Activated T-cell treated with anti-CD3 and anti-CD28 coated beads, Interleukin-2, amount 50 U/mL, for 4 hours (primary cell): ENCODE data around the gene FAS. TPM values are rescaled to one million over a fixed set of nuclear protein-coding genes. Genes with fewer than 3 reads are reported as not detected.

ENCODE experiments used
- ATAC-seq, 2 donors: fragments of 200-7000 bp; cut with Tn5 transposase; one replicate each; pipeline ENCODE4 v1.10.0; 2021
- DNase-seq: peaks from one replicate; pipeline ENCODE4 v3.0.0-alpha.2; 2020
- H3K27me3 Mint-ChIP-seq: one replicate; pipeline ENCODE4 v1.8.0; 2021; ENCODE audit warnings: low read depth, mixed read lengths
- H3K36me3 Mint-ChIP-seq: one replicate; pipeline ENCODE4 v1.8.0; 2022; ENCODE audit warnings: mixed read lengths; ENCODE audit not compliant: insufficient read depth
- H3K4me1 Mint-ChIP-seq: one replicate; pipeline ENCODE4 v1.8.0; 2021; ENCODE audit warnings: low read depth, mixed read lengths
- H3K4me3 Mint-ChIP-seq: one replicate; pipeline ENCODE4 v1.8.0; 2021; ENCODE audit warnings: mild to moderate bottlenecking, moderate library complexity, mixed read lengths
- H3K9me3 Mint-ChIP-seq: one replicate; pipeline ENCODE4 v1.8.0; 2021; ENCODE audit warnings: mixed read lengths
- total RNA-seq, 3 donors: library from RNA; stranded (reverse); gene quantifications; one replicate each; pipeline ENCODE4 v1.2.1, GENCODE V29; 2021

Gene FAS
- 10 to 100 TPM; 23.0 to 31.9 (median 30.1) TPM for total RNA-seq

DNA sequence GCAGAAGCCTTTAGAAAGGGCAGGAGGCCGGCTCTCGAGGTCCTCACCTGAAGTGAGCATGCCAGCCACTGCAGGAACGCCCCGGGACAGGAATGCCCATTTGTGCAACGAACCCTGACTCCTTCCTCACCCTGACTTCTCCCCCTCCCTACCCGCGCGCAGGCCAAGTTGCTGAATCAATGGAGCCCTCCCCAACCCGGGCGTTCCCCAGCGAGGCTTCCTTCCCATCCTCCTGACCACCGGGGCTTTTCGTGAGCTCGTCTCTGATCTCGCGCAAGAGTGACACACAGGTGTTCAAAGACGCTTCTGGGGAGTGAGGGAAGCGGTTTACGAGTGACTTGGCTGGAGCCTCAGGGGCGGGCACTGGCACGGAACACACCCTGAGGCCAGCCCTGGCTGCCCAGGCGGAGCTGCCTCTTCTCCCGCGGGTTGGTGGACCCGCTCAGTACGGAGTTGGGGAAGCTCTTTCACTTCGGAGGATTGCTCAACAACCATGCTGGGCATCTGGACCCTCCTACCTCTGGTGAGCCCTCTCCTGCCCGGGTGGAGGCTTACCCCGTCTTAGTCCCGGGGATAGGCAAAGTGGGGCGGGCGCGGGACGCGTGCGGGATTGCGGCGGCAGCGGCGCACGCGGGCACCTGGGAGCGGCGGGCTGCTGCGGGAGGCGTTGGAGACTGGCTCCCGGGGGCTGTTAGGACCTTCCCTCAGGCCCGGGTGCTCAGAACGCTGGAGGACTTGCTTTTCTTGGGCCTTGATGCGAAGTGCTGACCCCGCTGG lies at the start of gene FAS:
FAS (plus strand) TSS at position 415 of the 777 bp plus-strand sequence; CDS start at position 494, 79 bp downstream.
- peak; percentile 80 to 81 for ATAC-seq
- Mint-ChIP-seq H3K4me3 (peak within 1 kb of the TSS; percentile 98), H3K36me3 (no peaks in the 10 kb centered on the region), H3K27me3 (no peaks in the 10 kb centered on the region), H3K4me1 (peaks cover 62% of the 10 kb centered on the region), H3K9me3 (peaks cover 8% of the 10 kb centered on the region)
- peak; percentile 80 for DNase-seq

DNA sequence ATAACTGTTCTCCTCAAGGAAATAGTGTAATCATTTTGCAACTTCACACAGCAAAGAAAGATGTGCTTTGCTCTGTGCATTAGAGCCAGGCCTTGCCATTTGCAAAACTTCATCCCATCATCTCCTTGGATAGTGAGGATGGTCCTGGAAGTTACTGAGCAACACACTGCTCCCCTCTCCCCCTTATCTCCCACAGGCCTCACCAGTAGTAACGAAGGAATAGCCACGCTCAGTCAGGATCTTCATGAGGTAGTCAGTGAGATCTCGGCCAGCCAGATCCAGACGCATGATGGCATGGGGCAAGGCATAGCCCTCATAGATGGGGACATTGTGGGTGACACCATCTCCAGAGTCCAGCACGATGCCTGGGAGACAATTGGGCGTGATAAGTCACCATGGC lies 49.6 kb upstream of the FAS start:
- Mint-ChIP-seq H3K4me1 (peaks cover 9% of the 10 kb centered on the region), H3K9me3 (no peaks in the 10 kb centered on the region), H3K27me3 (no peaks in the 10 kb centered on the region), H3K36me3 (peaks cover 13% of the 10 kb centered on the region), H3K4me3 (no peak overlapping the region)
- DNase-seq (no peak), ATAC-seq (no peak)

DNA sequence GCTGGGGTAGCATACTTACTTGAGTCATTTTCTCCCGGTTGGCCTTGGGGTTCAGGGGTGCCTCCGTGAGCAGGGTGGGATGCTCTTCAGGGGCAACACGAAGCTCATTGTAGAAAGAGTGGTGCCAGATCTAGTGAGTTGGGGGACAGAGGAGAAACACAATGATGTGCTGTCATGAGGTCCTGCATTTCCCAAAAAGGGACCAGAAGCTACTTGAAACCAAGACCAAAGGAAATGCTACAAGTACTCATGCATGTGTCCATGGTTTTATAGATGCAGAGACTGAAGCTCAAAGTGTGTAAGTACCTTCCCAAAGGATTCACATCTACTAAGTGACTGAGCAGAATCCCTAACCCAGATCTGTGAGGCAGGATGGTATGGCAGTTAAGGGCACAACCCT lies 46.8 kb upstream of the FAS start:
- no peak for ATAC-seq
- no peaks in the 10 kb centered on the region for H3K9me3 Mint-ChIP-seq
- H3K36me3 Mint-ChIP-seq = peaks cover 4% of the 10 kb centered on the region

DNA sequence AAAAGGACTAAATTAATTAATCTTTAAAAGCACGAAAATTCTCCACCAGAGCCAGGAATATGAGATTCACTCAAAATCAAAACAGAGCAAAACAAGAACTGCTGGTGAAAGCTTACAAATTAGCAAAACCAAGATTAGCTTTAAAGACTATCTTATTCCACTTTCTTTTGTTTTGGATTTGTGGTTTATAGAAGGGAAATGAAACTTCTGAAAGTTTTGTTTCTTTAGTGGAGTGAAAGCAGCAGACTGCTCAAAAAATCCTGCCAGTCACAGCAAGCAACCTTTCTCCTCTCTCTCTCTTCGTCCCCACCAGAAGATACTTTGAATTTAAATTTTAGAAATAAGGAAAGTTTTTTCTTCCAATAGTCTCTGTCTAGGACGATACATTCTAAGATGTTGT lies 45.8 kb upstream of the FAS start:
- peaks cover 4% of the 10 kb centered on the region for H3K36me3 Mint-ChIP-seq
- no peaks in the 10 kb centered on the region for H3K27me3 Mint-ChIP-seq
- H3K4me3 Mint-ChIP-seq = no peak overlapping the region
- peaks cover 6% of the 10 kb centered on the region for H3K4me1 Mint-ChIP-seq
- DNase-seq (no peak), ATAC-seq (no peak)
- H3K9me3 Mint-ChIP-seq = no peaks in the 10 kb centered on the region

More for the DNA sequence above, 46.8 kb upstream of the FAS start:
- no peaks in the 10 kb centered on the region for H3K27me3 Mint-ChIP-seq
- no peak overlapping the region for H3K4me3 Mint-ChIP-seq
- peaks cover 6% of the 10 kb centered on the region for H3K4me1 Mint-ChIP-seq
- DNase-seq = no peak

DNA sequence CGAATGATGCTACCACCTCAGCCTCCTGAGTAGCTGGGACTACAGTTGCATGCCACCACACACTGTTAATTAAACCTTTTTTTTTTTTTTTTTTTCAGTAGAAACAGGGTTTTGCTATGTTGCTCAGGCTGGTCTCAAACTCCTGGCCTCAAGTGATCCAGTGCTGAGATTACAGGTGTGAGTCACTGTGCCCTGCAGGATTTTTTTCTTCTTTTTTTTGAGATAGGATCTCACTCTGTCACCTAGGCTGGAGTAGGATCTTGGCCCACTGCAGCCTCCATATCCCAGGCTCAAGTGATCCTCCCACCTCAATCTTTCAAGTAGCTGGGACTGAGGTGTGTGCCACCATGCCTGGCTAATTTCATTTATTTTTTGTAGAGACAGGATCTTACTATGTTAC lies 44.4 kb upstream of the FAS start:
- peaks cover 6% of the 10 kb centered on the region for H3K4me1 Mint-ChIP-seq
- H3K4me3 Mint-ChIP-seq = no peak overlapping the region
- H3K36me3 Mint-ChIP-seq = peaks cover 6% of the 10 kb centered on the region
- no peaks in the 10 kb centered on the region for H3K9me3 Mint-ChIP-seq
- H3K27me3 Mint-ChIP-seq = no peaks in the 10 kb centered on the region
- DNase-seq = no peak
- no peak for ATAC-seq

DNA sequence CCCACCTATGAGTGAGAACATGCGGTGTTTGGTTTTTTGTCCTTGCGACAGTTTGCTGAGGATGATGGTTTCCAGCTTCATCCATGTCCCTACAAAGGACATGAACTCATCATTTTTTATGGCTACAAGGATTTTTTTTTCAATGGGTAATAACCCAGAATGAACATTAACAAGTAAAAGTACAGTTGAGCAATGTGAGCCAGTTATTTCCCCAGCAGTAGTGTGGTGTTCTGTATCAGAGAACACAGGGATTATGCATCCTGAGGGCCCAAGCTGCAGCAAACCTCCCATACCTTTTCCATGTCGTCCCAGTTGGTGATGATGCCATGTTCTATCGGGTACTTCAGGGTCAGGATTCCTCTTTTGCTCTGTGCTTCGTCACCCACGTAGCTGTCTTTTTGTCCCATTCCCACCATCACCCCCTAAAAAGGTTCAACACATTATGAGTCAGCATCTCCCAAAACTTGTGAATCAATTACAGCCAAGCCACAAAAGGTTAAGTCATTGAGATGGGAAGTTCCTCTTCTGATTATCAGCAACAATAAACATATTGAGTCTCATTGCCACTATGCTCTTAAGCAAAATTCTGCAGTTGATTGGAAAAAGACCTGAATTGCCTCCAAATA lies 43.5 kb upstream of the FAS start:
- ATAC-seq (no peak), DNase-seq (no peak)
- H3K27me3 Mint-ChIP-seq = no peaks in the 10 kb centered on the region
- H3K9me3 Mint-ChIP-seq = no peaks in the 10 kb centered on the region
- peaks cover 6% of the 10 kb centered on the region for H3K4me1 Mint-ChIP-seq
- no peak overlapping the region for H3K4me3 Mint-ChIP-seq
- H3K36me3 Mint-ChIP-seq = peaks cover 8% of the 10 kb centered on the region

DNA sequence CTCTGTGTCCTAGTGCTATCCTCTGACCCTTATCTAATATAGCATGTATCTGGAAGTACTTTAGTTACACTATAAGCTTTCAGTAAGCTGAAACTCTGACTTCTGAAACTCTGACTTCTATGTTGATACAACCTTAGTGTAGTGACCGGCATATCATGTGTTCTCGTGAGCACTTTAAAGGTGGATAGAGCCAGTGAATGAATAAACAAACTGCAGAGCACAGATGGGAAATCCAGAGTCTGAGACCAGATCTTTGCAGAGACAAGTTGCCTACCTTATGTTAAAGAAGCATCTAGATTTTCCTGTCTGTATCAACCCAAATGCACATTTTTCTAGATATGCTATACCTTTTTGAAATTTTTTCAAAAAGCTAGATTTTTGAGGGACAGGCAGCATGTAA lies 41.5 kb upstream of the FAS start:
- no peaks in the 10 kb centered on the region for H3K9me3 Mint-ChIP-seq
- H3K36me3 Mint-ChIP-seq = peaks cover 7% of the 10 kb centered on the region
- H3K4me1 Mint-ChIP-seq = peaks cover 6% of the 10 kb centered on the region
- no peak overlapping the region for H3K4me3 Mint-ChIP-seq
- no peak for DNase-seq
- H3K27me3 Mint-ChIP-seq = no peaks in the 10 kb centered on the region
- ATAC-seq = no peak

DNA sequence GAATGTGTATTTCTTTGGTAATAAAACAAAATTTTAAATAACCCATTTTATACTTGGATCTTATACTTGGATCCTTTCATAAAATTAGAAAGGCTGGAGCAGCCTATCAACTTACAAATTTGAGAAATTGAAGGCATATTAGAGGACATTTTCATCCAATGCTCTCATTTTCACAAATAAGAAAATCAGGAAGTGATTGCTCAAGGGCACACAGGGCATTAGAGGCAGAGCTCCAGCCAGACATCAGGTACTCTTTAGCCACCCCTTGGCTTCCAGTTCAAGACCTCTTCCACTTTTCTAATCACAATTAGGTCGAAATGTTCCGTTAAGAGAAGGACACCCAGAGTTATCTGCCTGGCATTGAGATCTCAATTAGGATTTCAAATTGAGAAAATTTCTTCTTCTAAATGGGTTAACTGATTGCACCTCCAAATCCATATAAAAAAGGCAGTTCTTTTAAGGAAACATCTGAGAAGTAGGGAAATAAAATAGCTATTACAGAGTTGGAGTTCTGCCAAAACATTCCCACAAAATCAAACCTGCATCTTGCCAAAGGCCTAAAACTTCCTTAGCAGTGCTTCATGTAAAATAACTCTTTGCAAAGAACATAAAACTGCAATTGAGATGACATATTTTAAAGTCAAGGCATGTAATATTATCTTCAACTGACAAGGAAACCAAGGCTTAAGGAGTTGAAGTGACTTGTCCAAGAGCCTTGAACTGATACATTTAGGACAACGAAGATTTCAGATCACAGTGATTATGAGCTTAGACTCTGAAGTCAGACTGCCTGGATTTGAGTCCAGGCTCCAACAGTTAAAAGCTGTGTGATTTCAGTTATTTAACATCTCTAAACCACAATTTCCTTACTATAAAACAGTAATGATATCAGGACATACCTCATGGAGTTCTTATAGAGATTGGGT lies 40.4 kb upstream of the FAS start:
- Mint-ChIP-seq H3K9me3 (no peaks in the 10 kb centered on the region), H3K36me3 (peaks cover 7% of the 10 kb centered on the region), H3K4me3 (no peak overlapping the region), H3K27me3 (no peaks in the 10 kb centered on the region), H3K4me1 (no peaks in the 10 kb centered on the region)
- ATAC-seq = no peak
- DNase-seq = no peak

DNA sequence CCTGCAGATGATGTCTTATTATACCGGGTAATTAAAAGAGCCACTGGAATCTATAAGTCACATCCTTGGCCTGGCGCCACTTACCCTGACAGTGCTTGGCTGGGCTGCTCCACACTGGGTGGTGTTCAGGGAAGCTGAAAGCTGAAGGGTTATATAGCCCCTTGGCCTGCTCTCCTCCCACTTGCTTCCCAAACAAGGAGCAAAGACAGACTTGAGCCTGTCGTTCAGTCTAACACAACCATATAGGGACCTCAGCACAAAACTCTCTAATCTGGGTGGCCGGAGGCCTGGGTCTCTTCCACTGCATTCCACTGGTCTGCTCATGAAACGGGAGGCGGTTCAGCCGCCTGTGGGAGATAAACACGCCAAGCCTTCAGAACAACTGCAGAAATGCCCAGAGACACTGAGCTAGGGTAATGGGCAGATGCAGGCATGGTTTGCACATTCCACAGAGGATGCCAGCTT lies 37.9 kb upstream of the FAS start, which contains the start of gene ACTA2:
ACTA2 (minus strand) TSS at position 127 of the 465 bp plus-strand sequence. CDS start 3,843 bp downstream, outside the sequence.
- Mint-ChIP-seq H3K9me3 (no peaks in the 10 kb centered on the region), H3K27me3 (no peaks in the 10 kb centered on the region), H3K4me3 (no peak within 1 kb of the TSS), H3K4me1 (no peaks in the 10 kb centered on the region), H3K36me3 (peaks cover 7% of the 10 kb centered on the region)
- ATAC-seq (no peak), DNase-seq (no peak)

DNA sequence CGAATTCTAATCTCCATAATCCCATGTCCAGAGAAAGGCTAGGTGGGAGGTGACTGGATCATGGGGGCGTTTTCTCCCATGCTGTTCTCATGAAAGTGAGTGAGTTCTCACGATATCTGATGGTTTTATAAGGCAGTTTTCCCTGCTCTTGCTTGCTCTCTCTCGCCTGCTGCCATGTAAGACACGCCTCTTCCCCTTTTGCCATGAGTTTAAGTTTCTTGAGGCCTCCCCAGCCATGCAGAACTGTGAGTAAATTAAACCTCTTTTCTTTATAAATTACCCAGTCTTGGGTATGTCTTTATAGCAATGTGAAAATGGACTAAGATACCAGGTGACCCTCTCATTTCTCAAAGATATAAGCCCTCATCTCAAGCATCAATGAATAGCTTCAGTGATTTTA lies 36.9 kb upstream of the FAS start:
- no peaks in the 10 kb centered on the region for H3K9me3 Mint-ChIP-seq
- H3K36me3 Mint-ChIP-seq = peaks cover 7% of the 10 kb centered on the region
- DNase-seq (no peak), ATAC-seq (no peak)
- no peaks in the 10 kb centered on the region for H3K4me1 Mint-ChIP-seq
- no peak overlapping the region for H3K4me3 Mint-ChIP-seq
- no peaks in the 10 kb centered on the region for H3K27me3 Mint-ChIP-seq

DNA sequence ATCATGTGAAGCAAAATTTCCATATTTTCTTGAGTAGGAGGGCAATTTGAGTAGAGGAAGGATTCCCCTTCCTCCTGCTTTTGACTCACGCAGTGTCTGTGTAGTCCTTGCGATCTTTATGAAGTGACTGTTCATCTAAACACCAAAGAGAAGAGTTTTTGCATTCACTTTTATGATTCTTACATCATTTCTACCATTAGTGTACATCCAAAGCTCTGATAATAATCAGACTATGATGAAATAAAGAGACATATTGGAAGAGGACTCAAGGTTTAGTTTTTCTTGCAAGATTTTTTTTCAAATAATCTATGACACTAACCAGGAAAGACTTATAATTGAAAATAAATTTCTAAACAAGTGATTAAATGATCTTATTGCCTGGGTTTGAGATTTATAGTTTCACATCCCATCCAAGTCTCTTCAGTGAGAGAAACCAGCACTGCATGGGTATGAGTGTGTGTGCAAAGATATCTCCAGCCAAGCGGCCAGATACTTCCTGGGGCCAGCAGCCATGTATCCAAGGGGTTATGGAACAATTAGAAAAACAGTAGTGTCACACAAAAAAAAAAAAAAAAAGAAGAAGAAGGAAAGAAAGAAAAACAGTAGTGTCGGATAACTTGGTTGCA lies 36.0 kb upstream of the FAS start:
- ATAC-seq = no peak
- Mint-ChIP-seq H3K27me3 (no peaks in the 10 kb centered on the region), H3K4me1 (no peaks in the 10 kb centered on the region), H3K9me3 (no peaks in the 10 kb centered on the region), H3K4me3 (no peak overlapping the region), H3K36me3 (peaks cover 7% of the 10 kb centered on the region)
- DNase-seq = no peak

DNA sequence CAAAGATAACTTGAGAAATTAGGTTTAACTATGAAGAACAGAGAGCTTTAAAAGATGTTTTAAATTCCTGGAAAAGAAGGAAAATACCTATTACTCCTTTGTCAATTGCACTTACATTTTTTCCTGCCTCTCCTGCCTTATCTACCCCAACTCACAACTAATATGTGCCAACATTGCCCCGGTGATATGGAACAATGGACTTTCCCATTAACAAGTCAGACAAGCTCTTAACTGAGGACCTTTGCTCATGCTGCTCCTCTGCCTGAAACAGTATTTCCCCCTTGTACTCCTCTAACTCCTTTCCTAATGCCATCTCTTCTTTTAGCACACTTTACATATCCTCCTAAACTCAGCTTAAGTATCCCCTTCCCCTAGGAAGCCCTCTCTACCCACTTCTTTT lies 33.2 kb upstream of the FAS start:
- H3K9me3 Mint-ChIP-seq = no peaks in the 10 kb centered on the region
- peaks cover 3% of the 10 kb centered on the region for H3K36me3 Mint-ChIP-seq
- no peaks in the 10 kb centered on the region for H3K27me3 Mint-ChIP-seq
- no peak overlapping the region for H3K4me3 Mint-ChIP-seq
- DNase-seq = no peak
- H3K4me1 Mint-ChIP-seq = peaks cover 20% of the 10 kb centered on the region
- no peak for ATAC-seq

DNA sequence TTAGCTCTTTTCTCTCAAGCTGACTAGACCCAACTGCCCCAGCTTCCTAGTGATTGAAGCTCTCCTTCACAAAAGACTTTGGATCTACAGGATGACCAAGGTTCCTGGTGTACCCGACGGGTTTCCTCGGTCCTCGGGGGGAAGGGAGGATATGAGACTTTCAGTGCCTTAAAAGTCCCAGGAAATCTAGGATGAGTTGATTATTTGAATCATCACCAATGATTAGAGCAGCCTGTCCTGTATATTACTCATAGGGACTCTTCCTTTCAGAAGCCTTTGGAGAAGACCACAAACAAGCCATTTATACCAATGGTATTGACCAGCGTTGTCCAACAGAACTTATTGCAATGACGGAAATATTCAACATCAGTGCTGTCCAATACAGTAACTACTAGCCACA lies 31.9 kb upstream of the FAS start:
- Mint-ChIP-seq H3K36me3 (peaks cover under 1% of the 10 kb centered on the region), H3K4me3 (no peak overlapping the region), H3K27me3 (no peaks in the 10 kb centered on the region), H3K4me1 (peaks cover 25% of the 10 kb centered on the region), H3K9me3 (no peaks in the 10 kb centered on the region)
- DNase-seq = no peak
- no peak for ATAC-seq

DNA sequence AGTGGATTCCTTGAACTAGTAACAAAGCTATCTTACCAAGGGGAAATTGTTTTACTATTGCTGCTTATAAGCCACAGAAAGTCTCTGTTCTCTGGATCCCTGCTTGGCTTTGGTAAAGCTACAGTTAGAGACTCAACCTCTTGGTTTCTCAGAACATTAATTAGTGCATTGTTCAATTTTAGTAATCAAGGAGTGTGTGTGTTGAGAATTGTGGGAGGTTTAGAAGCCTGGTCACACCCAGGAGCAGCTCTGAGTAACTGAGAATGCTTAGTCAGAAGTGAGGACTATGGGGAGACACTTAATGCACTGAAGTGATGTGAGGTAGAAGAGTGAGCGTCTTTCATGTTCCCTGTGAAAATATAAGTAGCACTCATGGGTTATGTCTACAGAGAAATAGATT lies 29.8 kb upstream of the FAS start:
- ATAC-seq (peak; percentile 93 to 94), DNase-seq (no peak)
- H3K27me3 Mint-ChIP-seq = no peaks in the 10 kb centered on the region
- no peak overlapping the region for H3K4me3 Mint-ChIP-seq
- H3K9me3 Mint-ChIP-seq = no peaks in the 10 kb centered on the region
- no peaks in the 10 kb centered on the region for H3K36me3 Mint-ChIP-seq
- peaks cover 25% of the 10 kb centered on the region for H3K4me1 Mint-ChIP-seq
